ENCODE data around the gene ALLC. TPM values are rescaled to one million over a fixed set of nuclear protein-coding genes. Genes with fewer than 3 reads are reported as not detected.

Gene ALLC
- total RNA-seq, 4 donors from 2014 or later = not detected

- TF ChIP-seq CTCF (IDR thresholded peaks at IDR 0.05; ENCODE audit: low read depth) = no peak
These were observed 25.9 kb downstream of the ALLC start for GRCh38 chr2:3683748-3684454.

- no peak for TF ChIP-seq CTCF (IDR thresholded peaks at IDR 0.05; ENCODE audit: low read depth)
These were observed 32.2 kb downstream of the ALLC start for GRCh38 chr2:3689998-3690748.

GRCh38 chr2:3692375-3692774 is 34.4 kb downstream of the ALLC start:
- TF ChIP-seq CTCF (IDR thresholded peaks at IDR 0.05; ENCODE audit: low read depth) = no peak

DNA sequence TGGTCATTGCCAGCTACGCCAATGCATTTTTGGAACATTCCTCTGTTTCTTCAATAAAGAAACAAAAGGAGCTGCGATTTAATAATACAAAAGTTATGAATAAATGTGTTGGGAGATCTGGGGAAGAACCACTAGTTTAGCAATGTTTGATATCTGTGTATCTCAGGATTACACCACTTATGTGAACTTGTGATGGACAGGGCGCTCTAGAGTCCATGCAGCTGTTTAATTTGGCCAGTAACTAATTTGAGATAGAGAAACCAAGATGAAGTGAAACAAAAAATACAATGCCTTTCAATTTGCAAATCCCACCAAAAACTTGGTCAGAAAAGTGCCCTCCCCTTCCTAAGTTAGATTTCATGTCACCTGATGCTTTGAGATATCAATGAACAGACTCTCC is 38.5 kb downstream of the ALLC start:
- TF ChIP-seq CTCF (IDR thresholded peaks at IDR 0.05; ENCODE audit: low read depth) = no peak

- no peak for TF ChIP-seq CTCF (IDR thresholded peaks at IDR 0.05; ENCODE audit: low read depth)
These were observed 43.1 kb downstream of the ALLC start for GRCh38 chr2:3701071-3701470.

DNA sequence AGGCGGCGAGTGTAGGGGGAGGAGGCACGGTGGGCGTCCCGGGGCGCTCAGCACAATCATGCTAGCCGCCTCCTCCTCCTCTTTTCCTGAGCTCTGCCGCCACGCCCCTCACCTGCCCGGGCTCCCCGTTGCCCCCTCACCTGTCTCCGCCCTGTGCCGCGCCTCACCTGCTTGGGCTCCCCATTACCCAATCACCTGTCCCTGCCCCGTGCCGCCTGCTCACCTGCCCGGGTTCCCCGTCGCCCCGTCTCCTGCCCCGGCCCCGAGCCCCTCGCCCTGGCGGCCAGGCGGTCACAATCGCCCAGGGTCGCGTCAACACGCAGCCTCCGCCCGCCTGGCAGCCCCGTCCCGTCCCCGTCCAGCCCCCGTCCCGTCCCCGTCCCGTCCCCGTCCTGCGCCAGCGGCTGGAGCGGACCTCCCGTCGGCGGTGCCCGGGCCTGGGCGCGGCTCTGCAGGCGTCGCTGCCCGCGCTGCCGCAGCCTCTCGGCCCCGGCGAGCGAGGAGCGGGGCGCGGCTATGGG is 45.3 kb downstream of the ALLC start, which contains the start of gene DCDC2C:
DCDC2C (plus strand) TSS at position 340 of the 521 bp plus-strand sequence; CDS start at position 517, 177 bp downstream.
- TF ChIP-seq CTCF (IDR thresholded peaks at IDR 0.05; ENCODE audit: low read depth) = no peak

DNA sequence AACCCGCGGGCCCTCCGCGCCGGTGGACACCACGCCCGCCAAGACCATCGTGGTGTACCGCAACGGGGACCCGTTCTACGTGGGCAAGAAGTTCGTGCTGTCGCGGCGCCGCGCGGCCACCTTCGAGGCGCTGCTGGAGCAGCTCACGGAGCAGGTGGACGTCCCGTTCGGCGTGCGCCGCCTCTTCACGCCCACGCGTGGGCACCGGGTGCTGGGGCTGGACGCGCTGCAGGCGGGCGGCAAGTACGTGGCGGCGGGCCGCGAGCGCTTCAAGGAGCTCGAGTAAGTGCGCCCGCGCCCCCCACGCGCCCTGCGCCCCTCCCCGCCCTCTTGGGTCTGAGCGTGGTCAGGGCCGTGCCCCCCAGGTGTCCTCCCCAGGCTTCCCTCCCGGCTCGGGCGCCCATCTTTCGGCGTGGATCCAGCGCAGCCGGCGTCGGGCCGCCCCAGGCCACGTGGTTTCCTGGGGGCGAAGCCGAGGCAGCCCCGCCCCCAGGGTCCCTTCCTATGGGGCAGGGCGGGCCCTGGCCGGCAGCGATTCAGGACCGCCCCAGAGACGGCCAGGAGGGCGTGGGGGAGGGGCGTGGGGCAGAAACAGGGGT is 45.9 kb downstream of the ALLC start:
- no peak for TF ChIP-seq CTCF (IDR thresholded peaks at IDR 0.05; ENCODE audit: low read depth)
